Left ventricle myocardium inferior (tissue), 1 donor: ENCODE results near the gene APBA3. TPM values are rescaled to one million over a fixed set of nuclear protein-coding genes. Genes with fewer than 3 reads are reported as not detected.

Experiments
- DNase-seq: peaks from one replicate; pipeline ENCODE4 v3.0.0-alpha.2; 2020
- H3K27ac ChIP-seq: fragments of 200-600 bp; replicated peaks from 2 replicates; pipeline ENCODE4 v1.8.0; 2021
- H3K27me3 ChIP-seq: fragments of 200-600 bp; 2 replicates; pipeline ENCODE4 v1.8.0; 2021; ENCODE audit warnings: low read depth
- H3K36me3 ChIP-seq: fragments of 200-600 bp; 2 replicates; pipeline ENCODE4 v1.8.0; 2021
- H3K4me1 ChIP-seq: fragments of 200-600 bp; 2 replicates; pipeline ENCODE4 v1.8.0; 2021
- H3K4me3 ChIP-seq: fragments of 200-600 bp; 2 replicates; pipeline ENCODE4 v1.8.0; 2021; ENCODE audit warnings: mild to moderate bottlenecking, moderate library complexity
- H3K9me3 ChIP-seq: fragments of 200-600 bp; replicated peaks from 2 replicates; pipeline ENCODE4 v1.8.0; 2021
- intact Hi-C: fragments of 100-400 bp; cut with micrococcal nuclease; formaldehyde crosslinking; loops from one replicate; pipeline ENCODE4 v1.11.0; 2022
- total RNA-seq: library from RNA; stranded (reverse); fragmentation: NEBNext Ultra II Directional; extraction: Animal tissue kit (Norgen Biotek cat#: 25700); gene quantifications from one replicate; pipeline ENCODE4 v1.2.1, GENCODE V29; 2021
- TF ChIP-seq, protein P1 (sequence below): fragments of 200-600 bp; IDR thresholded peaks from 2 replicates; pipeline ENCODE4 v1.8.0; 2021; ENCODE audit warnings: antibody characterized with exemption, mild to moderate bottlenecking, borderline replicate concordance
- donor health status: DM: no; HTN: yes; CAD: no; lungs with severe emphysema.

APBA3 gene
- total RNA-seq, 1 donor from 2014 or later = 14.2 TPM

DNA sequence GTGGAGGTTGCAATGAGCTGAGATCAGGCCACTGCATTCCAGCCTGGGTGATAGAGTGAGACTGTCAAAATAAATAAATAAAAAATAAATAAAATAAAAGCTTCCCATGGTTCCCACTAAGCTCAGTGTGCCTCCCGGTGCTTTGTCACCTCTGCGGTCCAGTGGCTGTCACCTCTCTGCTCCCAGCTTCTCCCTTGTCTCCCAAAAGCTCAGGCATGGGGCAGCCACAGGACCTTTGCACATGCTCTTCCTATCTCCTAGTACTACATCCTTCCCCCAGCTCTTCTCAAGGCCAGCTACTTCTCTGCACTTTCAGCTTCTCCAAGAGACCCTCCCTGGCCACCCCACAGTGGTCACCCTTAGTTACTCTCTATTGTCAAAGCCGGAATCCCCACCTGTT lies 32.3 kb upstream of the APBA3 start:
- TF ChIP-seq, protein P1, sequence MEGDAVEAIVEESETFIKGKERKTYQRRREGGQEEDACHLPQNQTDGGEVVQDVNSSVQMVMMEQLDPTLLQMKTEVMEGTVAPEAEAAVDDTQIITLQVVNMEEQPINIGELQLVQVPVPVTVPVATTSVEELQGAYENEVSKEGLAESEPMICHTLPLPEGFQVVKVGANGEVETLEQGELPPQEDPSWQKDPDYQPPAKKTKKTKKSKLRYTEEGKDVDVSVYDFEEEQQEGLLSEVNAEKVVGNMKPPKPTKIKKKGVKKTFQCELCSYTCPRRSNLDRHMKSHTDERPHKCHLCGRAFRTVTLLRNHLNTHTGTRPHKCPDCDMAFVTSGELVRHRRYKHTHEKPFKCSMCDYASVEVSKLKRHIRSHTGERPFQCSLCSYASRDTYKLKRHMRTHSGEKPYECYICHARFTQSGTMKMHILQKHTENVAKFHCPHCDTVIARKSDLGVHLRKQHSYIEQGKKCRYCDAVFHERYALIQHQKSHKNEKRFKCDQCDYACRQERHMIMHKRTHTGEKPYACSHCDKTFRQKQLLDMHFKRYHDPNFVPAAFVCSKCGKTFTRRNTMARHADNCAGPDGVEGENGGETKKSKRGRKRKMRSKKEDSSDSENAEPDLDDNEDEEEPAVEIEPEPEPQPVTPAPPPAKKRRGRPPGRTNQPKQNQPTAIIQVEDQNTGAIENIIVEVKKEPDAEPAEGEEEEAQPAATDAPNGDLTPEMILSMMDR = no peak
- Histone ChIP-seq H3K9me3 (peaks cover 22% of the 10 kb centered on the region), H3K4me3 (no peak overlapping the region), H3K27me3 (peaks cover 33% of the 10 kb centered on the region), H3K36me3 (no peaks in the 10 kb centered on the region), H3K27ac (no peak overlapping the region), H3K4me1 (no peaks in the 10 kb centered on the region)
- no peak for DNase-seq
- intact Hi-C loops = no loop called here

DNA sequence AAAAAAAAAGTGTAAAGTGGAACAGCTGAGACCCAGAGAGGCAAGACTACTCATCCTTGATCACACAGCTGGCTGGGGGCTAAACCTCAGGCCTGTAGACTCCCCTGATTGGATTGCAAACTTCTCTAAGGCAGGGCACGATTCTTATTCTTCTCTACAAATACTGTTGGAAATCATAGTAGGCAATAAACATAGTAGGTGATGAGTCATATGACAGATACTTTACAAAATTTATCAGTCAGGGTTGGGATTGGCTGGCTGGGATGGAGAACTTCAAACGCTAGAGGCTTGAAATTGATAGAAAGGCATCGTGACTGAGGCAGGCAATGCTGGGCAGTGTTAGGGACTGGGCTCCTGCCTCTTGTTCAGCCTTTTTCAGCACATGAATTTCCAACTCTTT lies 30.6 kb upstream of the APBA3 start:
- Histone ChIP-seq H3K4me3 (no peak overlapping the region), H3K4me1 (no peaks in the 10 kb centered on the region), H3K27ac (no peak overlapping the region), H3K9me3 (peaks cover 21% of the 10 kb centered on the region), H3K27me3 (peaks cover 37% of the 10 kb centered on the region), H3K36me3 (no peaks in the 10 kb centered on the region)
- TF ChIP-seq, protein P1 = no peak
- no peak for DNase-seq
- intact Hi-C loops = no loop called here

DNA sequence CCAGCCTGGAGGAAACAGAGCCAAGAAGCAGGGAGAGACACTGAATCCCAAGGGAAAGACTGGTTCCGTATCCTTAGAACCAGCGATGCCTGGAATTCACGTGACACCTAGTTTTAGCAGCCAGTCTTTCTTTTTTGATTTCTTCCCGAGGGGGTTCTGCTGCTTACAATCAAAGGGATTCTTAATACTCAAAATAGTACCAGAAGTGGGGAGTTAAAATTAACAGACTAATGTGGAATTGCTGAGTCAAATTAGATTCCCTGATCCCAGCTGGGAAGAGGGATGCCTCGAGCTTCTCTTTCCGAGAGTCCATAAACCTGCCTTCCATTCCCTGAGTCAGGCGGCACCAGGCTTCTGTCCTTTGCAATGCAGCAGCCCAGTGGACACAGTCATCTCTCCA lies 29.4 kb upstream of the APBA3 start:
- peaks cover 9% of the 10 kb centered on the region for H3K9me3 ChIP-seq
- intact Hi-C loops = no loop called here
- peaks cover 49% of the 10 kb centered on the region for H3K27me3 ChIP-seq
- no peak for DNase-seq
- TF ChIP-seq, protein P1 = no peak
- no peaks in the 10 kb centered on the region for H3K36me3 ChIP-seq
- H3K4me1 ChIP-seq = peaks cover 2% of the 10 kb centered on the region
- no peak overlapping the region for H3K27ac ChIP-seq
- H3K4me3 ChIP-seq = no peak overlapping the region

DNA sequence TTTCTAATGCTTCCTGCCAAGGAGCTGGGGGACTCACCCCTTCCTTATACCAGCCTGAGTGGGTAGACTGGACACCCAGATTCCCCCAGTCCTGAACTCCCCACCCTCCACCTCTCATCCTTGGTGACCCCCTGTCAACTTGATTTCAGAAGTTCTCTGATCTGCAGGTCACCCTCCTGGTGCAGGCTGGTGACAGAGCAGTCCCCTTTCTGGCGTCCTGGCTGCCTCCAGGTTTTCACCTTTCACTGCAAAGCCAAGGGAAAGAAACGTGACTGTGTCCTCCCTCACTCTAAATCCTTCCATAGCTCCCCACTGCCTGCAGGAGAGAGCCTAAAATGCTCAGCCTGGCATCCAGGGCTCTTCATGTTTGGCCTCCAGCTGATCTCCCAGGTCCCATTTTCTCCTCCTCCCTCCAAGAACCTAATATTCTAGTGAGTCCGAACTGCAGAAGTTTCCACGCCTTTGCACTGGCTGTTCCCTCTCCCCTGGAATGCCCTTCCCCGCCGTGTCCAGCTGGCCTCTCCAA lies 28.8 kb upstream of the APBA3 start:
- TF ChIP-seq, protein P1 = no peak
- no peak overlapping the region for H3K27ac ChIP-seq
- intact Hi-C loops = no loop called here
- H3K27me3 ChIP-seq = peaks cover 56% of the 10 kb centered on the region
- no peak for DNase-seq
- H3K4me3 ChIP-seq = no peak overlapping the region
- peaks cover 6% of the 10 kb centered on the region for H3K9me3 ChIP-seq
- H3K4me1 ChIP-seq = peaks cover 8% of the 10 kb centered on the region
- no peaks in the 10 kb centered on the region for H3K36me3 ChIP-seq

DNA sequence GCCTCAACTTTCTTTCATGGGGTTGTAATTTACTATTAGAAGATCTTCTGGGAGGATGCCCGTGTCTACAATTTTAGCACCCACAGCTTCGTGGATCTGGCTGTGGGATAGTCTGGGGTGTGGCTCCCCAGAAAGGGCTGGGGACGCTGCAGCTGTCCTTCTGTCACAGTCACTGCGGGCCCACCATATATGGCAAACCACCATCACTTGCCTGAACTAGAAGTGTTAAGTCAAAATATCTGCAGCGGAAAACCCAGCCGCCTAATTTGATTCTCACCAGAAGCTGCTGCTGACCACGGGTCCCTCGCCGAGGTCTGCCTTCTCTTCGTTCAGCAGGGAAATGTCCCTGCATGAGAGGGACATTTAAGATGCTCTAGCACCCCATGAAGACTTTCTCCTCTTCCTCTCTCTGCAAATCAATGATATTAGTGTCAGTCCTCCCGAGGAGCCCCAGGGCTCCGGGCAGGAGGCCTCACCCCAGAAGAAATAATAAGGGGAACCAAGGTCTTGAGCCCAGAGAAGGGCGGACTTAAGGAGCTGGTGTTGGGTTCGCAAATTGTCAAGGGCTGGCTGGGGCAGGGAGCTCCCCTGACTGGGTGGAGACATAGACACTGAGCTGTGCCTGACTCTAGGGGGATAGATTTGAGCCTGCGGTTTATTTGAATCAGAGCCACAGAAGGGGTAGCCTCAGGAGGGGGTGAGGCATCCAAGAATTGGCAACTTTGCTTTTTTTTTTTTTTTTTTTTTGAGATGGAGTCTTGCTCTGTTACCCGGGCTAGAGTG lies 27.7 kb upstream of the APBA3 start:
- Histone ChIP-seq H3K4me1 (peaks cover 8% of the 10 kb centered on the region), H3K36me3 (no peaks in the 10 kb centered on the region), H3K27me3 (peaks cover 67% of the 10 kb centered on the region), H3K4me3 (no peak overlapping the region), H3K27ac (no peak overlapping the region), H3K9me3 (peaks cover 6% of the 10 kb centered on the region)
- TF ChIP-seq, protein P1 = no peak
- intact Hi-C loops = no loop called here
- no peak for DNase-seq
